ENCODE results near the gene BCAM. TPM values are rescaled to one million over a fixed set of nuclear protein-coding genes. Genes with fewer than 3 reads are reported as not detected.

Gene BCAM
- total and polyA plus RNA-seq, 10 of the 15 experiments (the other 5 are each of a cell fraction or from before 2014, with no cell fraction given) = 0.10 to 0.64 TPM; not detected in 8

- H3K36me3 ChIP-seq (ENCODE audit: control insufficient read depth in 2 of 2, insufficient read depth in 2 of 2, low read length in 1 of 2) = no peaks in the 10 kb centered on the region
- in situ Hi-C loops (cut with MboI) (no loop called here), intact Hi-C loops (cut with micrococcal nuclease; ENCODE audit: unreplicated experiment) (no loop called here)
- no peaks in the 10 kb centered on the region for H4K20me1 ChIP-seq (ENCODE audit: control insufficient read depth, insufficient read depth)
- WGBS (ENCODE audit: insufficient coverage, insufficient replicate concordance, low lambda C conversion rate, missing lambda C conversion rate) = 27% methylated on average over 16 of the region's 16 CpGs
- DNase-seq (ENCODE audit: low read depth, low spot score) = no peak
- H2AFZ ChIP-seq (ENCODE audit: control insufficient read depth, low read depth, low read length) = no peak overlapping the region
- SMC1A ChIA-PET (ENCODE audit: uncharacterized antibody, unreplicated experiment) = no interaction called here
- H3K9ac ChIP-seq (ENCODE audit: control insufficient read depth, insufficient read depth, low read length) = no peak overlapping the region
- H3K79me2 ChIP-seq (ENCODE audit: control insufficient read depth, insufficient read depth, low read length) = no peaks in the 10 kb centered on the region
- BruUV-seq (replicated peaks) = no TSS peak
- POLR2A ChIA-PET = no interaction called here
- no peaks in the 10 kb centered on the region for H3K9me3 ChIP-seq (replicated peaks; ENCODE audit: control insufficient read depth, insufficient read depth, low read length)
- H3K4me3 ChIP-seq = no peak overlapping the region
- H3K4me2 ChIP-seq (ENCODE audit: control insufficient read depth, insufficient read depth) = no peak overlapping the region
- no peaks in the 10 kb centered on the region for H3K27me3 ChIP-seq (replicated peaks in 1 of 2; ENCODE audit: control insufficient read depth in 2 of 2, insufficient read depth in 2 of 2, low read length in 1 of 2)
- TF ChIP-seq DPF2 (IDR thresholded peaks at IDR 0.05) (no peak), CBX3 (IDR thresholded peaks at IDR 0.05; ENCODE audit: borderline replicate concordance, low read depth) (no peak), RUNX3 (IDR thresholded peaks at IDR 0.05; ENCODE audit: low read length) (no peak), NR2F1 (conservative IDR thresholded peaks at IDR 0.05) (0 out of 2 replicates have a peak, but pooled peaks have one; percentile 6), GATAD2B (conservative IDR thresholded peaks at IDR 0.05; ENCODE audit: low read depth) (no peak)
- TF ChIP-seq, protein P1, sequence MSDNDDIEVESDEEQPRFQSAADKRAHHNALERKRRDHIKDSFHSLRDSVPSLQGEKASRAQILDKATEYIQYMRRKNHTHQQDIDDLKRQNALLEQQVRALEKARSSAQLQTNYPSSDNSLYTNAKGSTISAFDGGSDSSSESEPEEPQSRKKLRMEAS (IDR thresholded peaks at IDR 0.05; ENCODE audit: low read depth, low read length) = no peak
- TF ChIP-seq, protein P2, sequence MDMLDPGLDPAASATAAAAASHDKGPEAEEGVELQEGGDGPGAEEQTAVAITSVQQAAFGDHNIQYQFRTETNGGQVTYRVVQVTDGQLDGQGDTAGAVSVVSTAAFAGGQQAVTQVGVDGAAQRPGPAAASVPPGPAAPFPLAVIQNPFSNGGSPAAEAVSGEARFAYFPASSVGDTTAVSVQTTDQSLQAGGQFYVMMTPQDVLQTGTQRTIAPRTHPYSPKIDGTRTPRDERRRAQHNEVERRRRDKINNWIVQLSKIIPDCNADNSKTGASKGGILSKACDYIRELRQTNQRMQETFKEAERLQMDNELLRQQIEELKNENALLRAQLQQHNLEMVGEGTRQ (IDR thresholded peaks at IDR 0.05; ENCODE audit: borderline replicate concordance, low read depth, low read length) = no peak
- no peak for ATAC-seq
- no peaks in the 10 kb centered on the region for H3K4me1 ChIP-seq (ENCODE audit: control insufficient read depth, insufficient read depth, low read length)
- RAD21 ChIA-PET (ENCODE audit: unreplicated experiment) = no interaction called here
- CTCF ChIA-PET = no interaction called here
- FAIRE-seq = no peak
- H3K27ac ChIP-seq (ENCODE audit: control insufficient read depth, insufficient read depth) = no peak overlapping the region
Measured at GRCh38 chr19:44813841-44814470, 5.1 kb downstream of the BCAM start.

DNA sequence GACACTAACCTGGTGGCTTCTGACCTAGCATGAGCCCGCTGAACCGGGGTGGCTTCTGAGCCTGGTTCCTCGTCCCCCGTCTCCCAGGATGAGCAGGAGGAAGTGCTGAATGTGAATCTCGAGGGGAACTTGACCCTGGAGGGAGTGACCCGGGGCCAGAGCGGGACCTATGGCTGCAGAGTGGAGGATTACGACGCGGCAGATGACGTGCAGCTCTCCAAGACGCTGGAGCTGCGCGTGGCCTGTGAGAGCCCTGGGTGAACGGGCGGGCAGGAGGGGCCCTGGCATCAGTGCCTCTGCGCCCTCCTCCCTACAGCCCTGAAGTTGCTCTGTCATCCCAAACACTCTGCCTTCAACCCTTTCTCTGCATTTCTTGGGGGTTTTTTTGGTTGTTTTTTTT lies 5.6 kb downstream of the BCAM start:
- ChIA-PET SMC1A (ENCODE audit: uncharacterized antibody, unreplicated experiment) (no interaction called here), CTCF (interaction anchor here (0.5 kb wide), 1 partner anchor 15 kb away, joined by 3 read pairs; no protein-coding TSS in a partner anchor), RAD21 (ENCODE audit: unreplicated experiment) (no interaction called here), POLR2A (no interaction called here)
- Histone ChIP-seq H3K36me3 (ENCODE audit: control insufficient read depth in 2 of 2, insufficient read depth in 2 of 2, low read length in 1 of 2) (no peaks in the 10 kb centered on the region), H3K4me1 (ENCODE audit: control insufficient read depth, insufficient read depth, low read length) (no peaks in the 10 kb centered on the region), H3K4me3 (no peak overlapping the region), H4K20me1 (ENCODE audit: control insufficient read depth, insufficient read depth) (no peaks in the 10 kb centered on the region), H2AFZ (ENCODE audit: control insufficient read depth, low read depth, low read length) (no peak overlapping the region), H3K79me2 (ENCODE audit: control insufficient read depth, insufficient read depth, low read length) (no peaks in the 10 kb centered on the region), H3K9ac (ENCODE audit: control insufficient read depth, insufficient read depth, low read length) (no peak overlapping the region), H3K27me3 (replicated peaks in 1 of 2; ENCODE audit: control insufficient read depth in 2 of 2, insufficient read depth in 2 of 2, low read length in 1 of 2) (no peaks in the 10 kb centered on the region), H3K27ac (ENCODE audit: control insufficient read depth, insufficient read depth) (no peak overlapping the region), H3K9me3 (replicated peaks; ENCODE audit: control insufficient read depth, insufficient read depth, low read length) (no peaks in the 10 kb centered on the region), H3K4me2 (ENCODE audit: control insufficient read depth, insufficient read depth) (no peak overlapping the region)
- no peak for DNase-seq (ENCODE audit: low read depth, low spot score)
- BruUV-seq (replicated peaks) = no TSS peak
- ATAC-seq = no peak
- in situ Hi-C loops (cut with MboI) = no loop called here
- FAIRE-seq = no peak
- intact Hi-C loops (cut with micrococcal nuclease; ENCODE audit: unreplicated experiment) = no loop called here
- 78% methylated on average over 15 of the region's 17 CpGs for WGBS (ENCODE audit: insufficient coverage, insufficient replicate concordance, low lambda C conversion rate, missing lambda C conversion rate)
- no peak for TF ChIP-seq TCF3 (IDR thresholded peaks at IDR 0.05; ENCODE audit: borderline replicate concordance, insufficient read depth, low read depth, low read length)
- no peak for TF ChIP-seq STAT1 (conservative IDR thresholded peaks at IDR 0.05)
- TF ChIP-seq JUNB (IDR thresholded peaks at IDR 0.05) = no peak
- TF ChIP-seq NFXL1 (IDR thresholded peaks at IDR 0.05; ENCODE audit: borderline replicate concordance) = no peak
- no peak for TF ChIP-seq SPI1 (IDR thresholded peaks at IDR 0.05; ENCODE audit: borderline replicate concordance, insufficient read depth, low read depth, low read length)
- no peak for TF ChIP-seq ZNF592 (IDR thresholded peaks at IDR 0.05)
- no peak for TF ChIP-seq PAX8 (IDR thresholded peaks at IDR 0.05)
